Measurements from ENCODE around the gene CDYL.

GRCh38 chr6:4907602-4908001 lies 131.4 kb downstream of the CDYL start:
- TF ChIP-seq CTCF (IDR thresholded peaks at IDR 0.05; ENCODE audit: low read depth, low read length, missing input control) (no peak), MAX (IDR thresholded peaks at IDR 0.05) (no peak), ZBTB33 (IDR thresholded peaks at IDR 0.05) (no peak), RAD21 (IDR thresholded peaks at IDR 0.05) (no peak), YY1 (IDR thresholded peaks at IDR 0.05) (no peak)

Data from liver (tissue), 3 donors.